ENCODE measurements around the gene NDUFS3.

DNA sequence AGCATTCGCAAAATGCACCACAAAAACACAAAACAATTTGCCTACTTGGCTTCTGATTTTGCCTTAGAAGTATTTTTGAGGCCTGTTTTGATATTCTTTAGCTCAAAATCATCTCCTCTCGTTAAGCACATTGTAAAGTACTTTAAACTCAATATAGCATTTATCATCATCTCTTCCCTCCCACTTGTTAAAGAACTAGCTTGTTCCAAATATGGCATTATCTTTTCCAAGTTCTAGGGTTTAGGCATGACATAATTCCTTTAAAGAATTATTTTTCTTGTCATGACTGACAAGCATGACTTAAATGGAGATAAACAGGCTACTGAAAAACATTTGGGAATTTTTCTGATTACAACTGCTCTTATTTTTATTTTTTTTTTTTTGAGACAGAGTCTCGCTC, 47.2 kb upstream of the NDUFS3 start:
- TF ChIP-seq POLR2A (IDR thresholded peaks at IDR 0.05): no peak
- TF ChIP-seq, protein P1, sequence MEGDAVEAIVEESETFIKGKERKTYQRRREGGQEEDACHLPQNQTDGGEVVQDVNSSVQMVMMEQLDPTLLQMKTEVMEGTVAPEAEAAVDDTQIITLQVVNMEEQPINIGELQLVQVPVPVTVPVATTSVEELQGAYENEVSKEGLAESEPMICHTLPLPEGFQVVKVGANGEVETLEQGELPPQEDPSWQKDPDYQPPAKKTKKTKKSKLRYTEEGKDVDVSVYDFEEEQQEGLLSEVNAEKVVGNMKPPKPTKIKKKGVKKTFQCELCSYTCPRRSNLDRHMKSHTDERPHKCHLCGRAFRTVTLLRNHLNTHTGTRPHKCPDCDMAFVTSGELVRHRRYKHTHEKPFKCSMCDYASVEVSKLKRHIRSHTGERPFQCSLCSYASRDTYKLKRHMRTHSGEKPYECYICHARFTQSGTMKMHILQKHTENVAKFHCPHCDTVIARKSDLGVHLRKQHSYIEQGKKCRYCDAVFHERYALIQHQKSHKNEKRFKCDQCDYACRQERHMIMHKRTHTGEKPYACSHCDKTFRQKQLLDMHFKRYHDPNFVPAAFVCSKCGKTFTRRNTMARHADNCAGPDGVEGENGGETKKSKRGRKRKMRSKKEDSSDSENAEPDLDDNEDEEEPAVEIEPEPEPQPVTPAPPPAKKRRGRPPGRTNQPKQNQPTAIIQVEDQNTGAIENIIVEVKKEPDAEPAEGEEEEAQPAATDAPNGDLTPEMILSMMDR (IDR thresholded peaks at IDR 0.05): no peak
